ENCODE measurements around the gene PPP1R15B. TPM values are rescaled to one million over a fixed set of nuclear protein-coding genes. Genes with fewer than 3 reads are reported as not detected.
"Not testable (repeated sequence)": the region's sequence is repeated elsewhere in the genome, so short reads cannot be mapped to it uniquely, and the experiment has no call there.

Gene PPP1R15B
- total and polyA plus RNA-seq, 4 donors, result 6.8 to 59.9 (median 26.5) TPM

GRCh38 chr1:204429746-204430145, 18.1 kb upstream of the PPP1R15B start:
- no peak overlapping the region for H3K27ac ChIP-seq (ENCODE audit: low read depth in 1 of 2, low read length in 2 of 2)
- intact Hi-C loops (cut with DNase I), result loop anchor here in 1 of 2 donors (2.0 kb wide), 1 partner anchor 73 kb away; no protein-coding TSS in a partner anchor
- no peaks in the 10 kb centered on the region for H3K4me1 ChIP-seq (ENCODE audit: control insufficient read depth in 1 of 2, insufficient read depth in 2 of 2, low read length in 2 of 2)
- WGBS, 2 donors, result 83 to 86% methylated on average over 18 of the region's 18 CpGs
- ATAC-seq (ENCODE audit: low FRiP score), result no peak
- H3K36me3 ChIP-seq (ENCODE audit: control insufficient read depth in 1 of 2, insufficient read depth in 2 of 2, low read length in 1 of 2), result peaks cover 4 to 6% of the 10 kb centered on the region in 2 donors
- no peak for DNase-seq
- H3K27me3 ChIP-seq (ENCODE audit: control insufficient read depth in 1 of 2, insufficient read depth in 2 of 2, low read length in 1 of 2), result no peaks in the 10 kb centered on the region
- H3K9me3 ChIP-seq (ENCODE audit: control insufficient read depth, low read length), result no peaks in the 10 kb centered on the region
- no peak overlapping the region for H3K4me3 ChIP-seq (ENCODE audit: low read length in 2 of 2)

- DNase-seq, result no peak
- H3K27me3 ChIP-seq (ENCODE audit: control insufficient read depth in 1 of 2, insufficient read depth in 2 of 2, low read length in 1 of 2), result no peaks in the 10 kb centered on the region
- intact Hi-C loops (cut with DNase I), result no loop called here
- no peak for ATAC-seq (ENCODE audit: low FRiP score)
- no peak overlapping the region for H3K27ac ChIP-seq (ENCODE audit: low read depth in 1 of 2, low read length in 2 of 2)
- H3K36me3 ChIP-seq (ENCODE audit: control insufficient read depth in 1 of 2, insufficient read depth in 2 of 2, low read length in 1 of 2), result peaks cover 3 to 4% of the 10 kb centered on the region in 2 donors
- no peak overlapping the region for H3K4me3 ChIP-seq (ENCODE audit: low read length in 2 of 2)
- 87% methylated on average over 9 of the region's 9 CpGs for WGBS, 2 donors
- no peaks in the 10 kb centered on the region for H3K9me3 ChIP-seq (ENCODE audit: control insufficient read depth, low read length)
- H3K4me1 ChIP-seq (ENCODE audit: control insufficient read depth in 1 of 2, insufficient read depth in 2 of 2, low read length in 2 of 2), result no peaks in the 10 kb centered on the region
Measured at GRCh38 chr1:204426971-204427701, 15.5 kb upstream of the PPP1R15B start.

GRCh38 chr1:204426474-204426873, 14.9 kb upstream of the PPP1R15B start:
- Histone ChIP-seq H3K36me3 (ENCODE audit: control insufficient read depth in 1 of 2, insufficient read depth in 2 of 2, low read length in 1 of 2) (peaks cover 2 to 4% of the 10 kb centered on the region in 2 donors), H3K9me3 (ENCODE audit: control insufficient read depth, low read length) (no peaks in the 10 kb centered on the region), H3K4me3 (ENCODE audit: low read length in 2 of 2) (no peak overlapping the region), H3K4me1 (ENCODE audit: control insufficient read depth in 1 of 2, insufficient read depth in 2 of 2, low read length in 2 of 2) (no peaks in the 10 kb centered on the region), H3K27ac (ENCODE audit: low read depth in 1 of 2, low read length in 2 of 2) (no peak overlapping the region), H3K27me3 (ENCODE audit: control insufficient read depth in 1 of 2, insufficient read depth in 2 of 2, low read length in 1 of 2) (no peaks in the 10 kb centered on the region)
- intact Hi-C loops (cut with DNase I), result no loop called here
- WGBS, 2 donors, result 91 to 95% methylated on average over 2 of the region's 2 CpGs
- no peak for DNase-seq
- no peak for ATAC-seq (ENCODE audit: low FRiP score)

GRCh38 chr1:204426035-204426436, 14.4 kb upstream of the PPP1R15B start:
- no peak overlapping the region for H3K27ac ChIP-seq (ENCODE audit: low read depth in 1 of 2, low read length in 2 of 2)
- intact Hi-C loops (cut with DNase I), result no loop called here
- no peaks in the 10 kb centered on the region for H3K9me3 ChIP-seq (ENCODE audit: control insufficient read depth, low read length)
- no peaks in the 10 kb centered on the region for H3K27me3 ChIP-seq (ENCODE audit: control insufficient read depth in 1 of 2, insufficient read depth in 2 of 2, low read length in 1 of 2)
- no peak overlapping the region for H3K4me3 ChIP-seq (ENCODE audit: low read length in 2 of 2)
- DNase-seq (no peak), ATAC-seq (ENCODE audit: low FRiP score) (no peak)
- peaks cover 2 to 4% of the 10 kb centered on the region in 2 donors for H3K36me3 ChIP-seq (ENCODE audit: control insufficient read depth in 1 of 2, insufficient read depth in 2 of 2, low read length in 1 of 2)
- 89 to 90% methylated on average over 5 of the region's 5 CpGs for WGBS, 2 donors
- H3K4me1 ChIP-seq (ENCODE audit: control insufficient read depth in 1 of 2, insufficient read depth in 2 of 2, low read length in 2 of 2), result no peaks in the 10 kb centered on the region

- no peak for ATAC-seq (ENCODE audit: low FRiP score)
- no peak overlapping the region for H3K4me3 ChIP-seq (ENCODE audit: low read length in 2 of 2)
- intact Hi-C loops (cut with DNase I), result no loop called here
- H3K36me3 ChIP-seq (ENCODE audit: control insufficient read depth in 1 of 2, insufficient read depth in 2 of 2, low read length in 1 of 2), result peaks cover 2 to 4% of the 10 kb centered on the region in 2 donors
- H3K4me1 ChIP-seq (ENCODE audit: control insufficient read depth in 1 of 2, insufficient read depth in 2 of 2, low read length in 2 of 2), result no peaks in the 10 kb centered on the region
- H3K9me3 ChIP-seq (ENCODE audit: control insufficient read depth, low read length), result no peaks in the 10 kb centered on the region
- no peak overlapping the region for H3K27ac ChIP-seq (ENCODE audit: low read depth in 1 of 2, low read length in 2 of 2)
- 92 to 93% methylated on average over 10 of the region's 10 CpGs for WGBS, 2 donors
- peak in 1 of 2 donors; percentile 74 for DNase-seq
- no peaks in the 10 kb centered on the region for H3K27me3 ChIP-seq (ENCODE audit: control insufficient read depth in 1 of 2, insufficient read depth in 2 of 2, low read length in 1 of 2)
Measured at GRCh38 chr1:204424621-204425020, 13.0 kb upstream of the PPP1R15B start.

- H3K36me3 ChIP-seq (ENCODE audit: control insufficient read depth in 1 of 2, insufficient read depth in 2 of 2, low read length in 1 of 2); H3K27ac ChIP-seq (ENCODE audit: low read depth in 1 of 2, low read length in 2 of 2); H3K4me3 ChIP-seq (ENCODE audit: low read length in 2 of 2); DNase-seq; H3K27me3 ChIP-seq (ENCODE audit: control insufficient read depth in 1 of 2, insufficient read depth in 2 of 2, low read length in 1 of 2); H3K9me3 ChIP-seq (ENCODE audit: control insufficient read depth, low read length); ATAC-seq (ENCODE audit: low FRiP score); intact Hi-C loops (cut with DNase I): not testable (repeated sequence)
- WGBS, 2 donors, result 92 to 95% methylated on average over 8 of the region's 8 CpGs
- peaks cover 0 to 11% of the 10 kb centered on the region in 2 donors for H3K4me1 ChIP-seq (ENCODE audit: control insufficient read depth in 1 of 2, insufficient read depth in 2 of 2, low read length in 2 of 2)
Measured at GRCh38 chr1:204422061-204422705, 10.6 kb upstream of the PPP1R15B start.

GRCh38 chr1:204421441-204421840, 9.8 kb upstream of the PPP1R15B start:
- WGBS, 2 donors, result 92 to 96% methylated on average over 1 of the region's 1 CpG
- Histone ChIP-seq H3K4me1 (ENCODE audit: control insufficient read depth in 1 of 2, insufficient read depth in 2 of 2, low read length in 2 of 2) (peaks cover 0 to 11% of the 10 kb centered on the region in 2 donors), H3K4me3 (ENCODE audit: low read length in 2 of 2) (no peak overlapping the region), H3K36me3 (ENCODE audit: control insufficient read depth in 1 of 2, insufficient read depth in 2 of 2, low read length in 1 of 2) (peaks cover 2 to 4% of the 10 kb centered on the region in 2 donors), H3K9me3 (ENCODE audit: control insufficient read depth, low read length) (no peaks in the 10 kb centered on the region), H3K27me3 (ENCODE audit: control insufficient read depth in 1 of 2, insufficient read depth in 2 of 2, low read length in 1 of 2) (no peaks in the 10 kb centered on the region), H3K27ac (ENCODE audit: low read depth in 1 of 2, low read length in 2 of 2) (no peak overlapping the region)
- intact Hi-C loops (cut with DNase I), result no loop called here
- DNase-seq (no peak), ATAC-seq (ENCODE audit: low FRiP score) (no peak)

- ATAC-seq (ENCODE audit: low FRiP score), result no peak
- Histone ChIP-seq H3K9me3 (ENCODE audit: control insufficient read depth, low read length) (no peaks in the 10 kb centered on the region), H3K27me3 (ENCODE audit: control insufficient read depth in 1 of 2, insufficient read depth in 2 of 2, low read length in 1 of 2) (no peaks in the 10 kb centered on the region), H3K4me3 (ENCODE audit: low read length in 2 of 2) (no peak overlapping the region), H3K4me1 (ENCODE audit: control insufficient read depth in 1 of 2, insufficient read depth in 2 of 2, low read length in 2 of 2) (peaks cover 0 to 11% of the 10 kb centered on the region in 2 donors), H3K36me3 (ENCODE audit: control insufficient read depth in 1 of 2, insufficient read depth in 2 of 2, low read length in 1 of 2) (peaks cover 2 to 4% of the 10 kb centered on the region in 2 donors), H3K27ac (ENCODE audit: low read depth in 1 of 2, low read length in 2 of 2) (no peak overlapping the region)
- 66 to 75% methylated on average over 7 of the region's 7 CpGs for WGBS, 2 donors
- intact Hi-C loops (cut with DNase I), result no loop called here
- DNase-seq, result no peak
Measured at GRCh38 chr1:204420039-204421004, 8.7 kb upstream of the PPP1R15B start.

All from aorta (tissue), 5 donors.